RWPE2 (cell line): ENCODE results near the gene DFFB.

Experiments
- ATAC-seq: fragments of 200-7000 bp; cut with Tn5 transposase; 3 replicates; pipeline ENCODE4 v1.9.1; 2021; ENCODE audit warnings: low read depth
- DNase-seq: peaks from one replicate; pipeline ENCODE4 v3.0.0-alpha.2; 2020; ENCODE audit warnings: low spot score
- H3K27ac ChIP-seq: fragments of 450-650 bp; 2 replicates; pipeline ENCODE4 v1.5.1; 2017; ENCODE audit warnings: mild to moderate bottlenecking; ENCODE audit not compliant: poor library complexity, severe bottlenecking
- H3K27me3 ChIP-seq: fragments of 250-450 bp; sonication (Bioruptor Pico); 2 replicates; pipeline ENCODE4 v1.5.1; 2021; ENCODE audit warnings: mild to moderate bottlenecking, moderate library complexity; ENCODE audit not compliant: insufficient read depth, poor library complexity, severe bottlenecking
- H3K36me3 ChIP-seq: fragments of 250-450 bp; sonication (Bioruptor Pico); 2 replicates; pipeline ENCODE4 v1.5.1; 2020; ENCODE audit warnings: low read depth, mild to moderate bottlenecking, moderate library complexity
- H3K4me1 ChIP-seq: fragments of 250-450 bp; sonication (Bioruptor Pico); 2 replicates; pipeline ENCODE4 v1.5.1; 2021; ENCODE audit warnings: mild to moderate bottlenecking, moderate library complexity; ENCODE audit not compliant: insufficient read depth, poor library complexity, severe bottlenecking
- H3K4me3 ChIP-seq: fragments of 250-450 bp; sonication (Bioruptor Pico); 2 replicates; pipeline ENCODE4 v1.5.1; 2021; ENCODE audit warnings: mild to moderate bottlenecking, moderate library complexity; ENCODE audit not compliant: severe bottlenecking
- H3K9me3 ChIP-seq: fragments of 250-450 bp; sonication (Bioruptor Pico); 2 replicates; pipeline ENCODE4 v1.5.1; 2021; ENCODE audit warnings: mild to moderate bottlenecking, moderate library complexity; ENCODE audit not compliant: severe bottlenecking
- CTCF ChIP-seq: fragments of 450-650 bp; IDR thresholded peaks from one replicate; pipeline ENCODE4 v1.5.1; 2017; ENCODE audit warnings: mild to moderate bottlenecking, moderate library complexity; ENCODE audit not compliant: poor library complexity, severe bottlenecking

The DFFB gene

GRCh38 chr1:3894626-3895278, 37.5 kb downstream of the DFFB start:
- Histone ChIP-seq H3K27ac (no peak overlapping the region), H3K4me1 (no peaks in the 10 kb centered on the region), H3K9me3 (peaks cover 15% of the 10 kb centered on the region), H3K36me3 (peaks cover 37% of the 10 kb centered on the region), H3K27me3 (no peaks in the 10 kb centered on the region), H3K4me3 (no peak overlapping the region)
- no peak for TF ChIP-seq CTCF
- no peak for DNase-seq
- ATAC-seq = no peak

GRCh38 chr1:3895279-3895950, 38.1 kb downstream of the DFFB start:
- DNase-seq = no peak
- Histone ChIP-seq H3K36me3 (peaks cover 30% of the 10 kb centered on the region), H3K4me3 (no peak overlapping the region), H3K27ac (no peak overlapping the region), H3K4me1 (no peaks in the 10 kb centered on the region), H3K27me3 (no peaks in the 10 kb centered on the region), H3K9me3 (peaks cover 15% of the 10 kb centered on the region)
- no peak for TF ChIP-seq CTCF
- no peak for ATAC-seq

GRCh38 chr1:3895951-3896325, 38.7 kb downstream of the DFFB start:
- TF ChIP-seq CTCF = no peak
- Histone ChIP-seq H3K4me3 (no peak overlapping the region), H3K27me3 (no peaks in the 10 kb centered on the region), H3K4me1 (no peaks in the 10 kb centered on the region), H3K36me3 (peaks cover 25% of the 10 kb centered on the region), H3K9me3 (peaks cover 15% of the 10 kb centered on the region), H3K27ac (no peak overlapping the region)
- DNase-seq (no peak), ATAC-seq (no peak)

- no peaks in the 10 kb centered on the region for H3K4me1 ChIP-seq
- peaks cover 15% of the 10 kb centered on the region for H3K9me3 ChIP-seq
- no peak overlapping the region for H3K27ac ChIP-seq
- no peak for ATAC-seq
- H3K27me3 ChIP-seq = no peaks in the 10 kb centered on the region
- no peak for TF ChIP-seq CTCF
- no peak for DNase-seq
- H3K4me3 ChIP-seq = no peak overlapping the region
- peaks cover 19% of the 10 kb centered on the region for H3K36me3 ChIP-seq
These were observed 39.2 kb downstream of the DFFB start for GRCh38 chr1:3896396-3897000.

- no peak for ATAC-seq
- H3K9me3 ChIP-seq = peaks cover 15% of the 10 kb centered on the region
- no peak overlapping the region for H3K4me3 ChIP-seq
- DNase-seq = no peak
- no peaks in the 10 kb centered on the region for H3K4me1 ChIP-seq
- no peak overlapping the region for H3K27ac ChIP-seq
- no peaks in the 10 kb centered on the region for H3K27me3 ChIP-seq
- TF ChIP-seq CTCF = no peak
- 0 out of 2 replicates have a peak, but pooled peaks cover 11% of the 10 kb centered on the region for H3K36me3 ChIP-seq
These were observed 41.1 kb downstream of the DFFB start for GRCh38 chr1:3898475-3898735.
